ENCODE results near the gene MMS19.

Gene MMS19

DNA sequence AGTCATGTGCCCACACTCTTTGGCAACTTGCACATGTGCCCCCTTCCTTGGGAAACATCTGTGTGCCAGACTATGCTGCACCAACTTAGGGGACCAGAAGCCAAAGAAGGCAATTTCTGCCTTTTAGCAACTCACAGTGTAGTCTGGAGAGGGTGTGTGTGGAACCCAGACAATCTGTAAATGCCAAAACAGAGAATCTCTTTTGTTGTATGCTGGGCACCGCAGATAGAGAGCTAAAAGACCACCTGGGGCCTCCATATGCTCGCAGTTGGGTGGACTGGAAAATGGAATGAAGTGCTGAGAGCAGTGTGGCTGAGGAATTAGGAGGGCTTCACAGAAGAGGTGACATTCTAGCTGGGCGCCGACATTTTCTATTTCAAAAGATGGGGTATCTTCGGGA is 26.9 kb upstream of the MMS19 start:
- TF ChIP-seq, protein P1, sequence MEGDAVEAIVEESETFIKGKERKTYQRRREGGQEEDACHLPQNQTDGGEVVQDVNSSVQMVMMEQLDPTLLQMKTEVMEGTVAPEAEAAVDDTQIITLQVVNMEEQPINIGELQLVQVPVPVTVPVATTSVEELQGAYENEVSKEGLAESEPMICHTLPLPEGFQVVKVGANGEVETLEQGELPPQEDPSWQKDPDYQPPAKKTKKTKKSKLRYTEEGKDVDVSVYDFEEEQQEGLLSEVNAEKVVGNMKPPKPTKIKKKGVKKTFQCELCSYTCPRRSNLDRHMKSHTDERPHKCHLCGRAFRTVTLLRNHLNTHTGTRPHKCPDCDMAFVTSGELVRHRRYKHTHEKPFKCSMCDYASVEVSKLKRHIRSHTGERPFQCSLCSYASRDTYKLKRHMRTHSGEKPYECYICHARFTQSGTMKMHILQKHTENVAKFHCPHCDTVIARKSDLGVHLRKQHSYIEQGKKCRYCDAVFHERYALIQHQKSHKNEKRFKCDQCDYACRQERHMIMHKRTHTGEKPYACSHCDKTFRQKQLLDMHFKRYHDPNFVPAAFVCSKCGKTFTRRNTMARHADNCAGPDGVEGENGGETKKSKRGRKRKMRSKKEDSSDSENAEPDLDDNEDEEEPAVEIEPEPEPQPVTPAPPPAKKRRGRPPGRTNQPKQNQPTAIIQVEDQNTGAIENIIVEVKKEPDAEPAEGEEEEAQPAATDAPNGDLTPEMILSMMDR (IDR thresholded peaks at IDR 0.05; ENCODE audit: low read depth, low read length), result no peak
- H3K4me3 ChIP-seq (ENCODE audit: low read depth, low read length), result no peak overlapping the region

DNA sequence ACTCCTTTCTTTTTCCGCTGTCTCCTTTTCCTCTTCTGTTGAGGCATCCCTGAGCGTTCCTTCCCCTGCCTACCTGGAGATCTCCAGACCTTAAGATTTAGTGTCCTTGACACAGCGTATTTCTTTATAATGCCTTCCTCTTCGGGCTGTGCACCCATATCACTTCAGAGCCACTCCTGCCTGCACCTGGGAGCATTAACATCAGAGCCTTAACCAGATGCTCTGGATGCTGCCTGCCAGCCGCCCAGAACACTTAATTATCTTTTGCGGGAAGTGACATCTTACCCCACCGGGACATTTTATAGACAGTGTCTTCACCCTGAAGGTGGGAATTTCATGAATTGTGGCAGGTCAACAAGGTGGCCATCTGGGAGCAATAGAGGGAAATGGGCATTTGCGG is 24.7 kb upstream of the MMS19 start:
- no peak overlapping the region for H3K4me3 ChIP-seq (ENCODE audit: low read depth, low read length)
- TF ChIP-seq, protein P1 (IDR thresholded peaks at IDR 0.05; ENCODE audit: low read depth, low read length), result no peak

DNA sequence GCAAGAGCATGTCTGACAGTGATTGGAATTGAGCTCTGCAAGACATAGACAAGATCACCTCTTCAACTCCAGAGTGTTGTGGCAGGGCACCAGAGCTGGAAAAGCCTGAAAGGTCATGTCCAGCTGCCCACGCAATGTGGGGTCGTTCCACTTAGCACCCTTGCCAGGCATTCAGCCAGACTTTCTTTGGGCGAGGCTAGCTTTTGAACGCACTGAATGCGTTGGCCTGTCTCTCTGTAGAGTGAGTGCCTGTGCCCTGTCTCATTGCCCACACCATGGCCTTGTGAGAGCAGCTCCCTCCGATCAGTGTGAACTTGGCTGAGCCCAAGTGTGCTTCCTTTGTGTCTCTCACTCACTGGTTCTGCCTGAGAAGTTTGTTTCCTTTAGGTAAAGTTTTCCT is 23.8 kb upstream of the MMS19 start:
- no peak overlapping the region for H3K4me3 ChIP-seq (ENCODE audit: low read depth, low read length)
- TF ChIP-seq, protein P1 (IDR thresholded peaks at IDR 0.05; ENCODE audit: low read depth, low read length), result no peak

DNA sequence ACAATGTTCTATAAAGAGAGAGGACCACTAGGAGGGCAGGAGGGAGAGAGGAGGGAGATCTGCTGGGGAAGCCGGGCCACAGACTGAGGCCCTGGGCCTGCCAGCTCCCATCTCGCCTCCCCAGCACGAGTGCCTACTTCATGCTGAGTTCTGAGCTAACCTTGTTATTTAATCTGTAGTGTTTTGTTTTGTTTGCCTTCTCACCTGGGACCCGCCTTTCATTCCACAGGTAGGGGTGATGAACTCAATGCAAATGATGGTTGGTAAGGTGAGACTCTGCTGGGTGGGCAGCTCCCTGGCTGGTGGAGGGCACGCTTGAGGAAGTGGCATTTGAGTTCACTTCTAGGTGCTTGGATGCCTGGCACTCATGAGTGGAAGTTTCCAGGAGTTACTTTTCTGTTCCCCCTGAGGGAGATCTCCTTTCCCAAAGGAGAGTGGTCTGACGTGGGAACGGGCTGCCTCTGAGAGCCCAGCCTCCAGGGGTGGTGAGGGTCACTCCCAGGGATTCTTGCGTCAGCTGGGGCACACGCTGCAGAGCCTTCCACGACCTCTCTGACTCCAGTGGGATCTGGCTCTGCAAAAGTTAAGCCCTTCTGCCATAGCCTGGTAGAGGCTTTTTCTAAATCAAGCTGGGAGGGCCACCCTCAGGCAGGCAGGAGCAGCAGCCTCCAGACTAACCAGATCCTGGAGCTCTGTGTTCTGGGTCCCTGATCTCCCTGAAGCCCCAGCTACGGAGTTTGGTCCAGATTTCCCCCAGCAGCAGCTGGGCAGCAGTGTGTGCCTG is 22.9 kb upstream of the MMS19 start:
- TF ChIP-seq, protein P1 (IDR thresholded peaks at IDR 0.05; ENCODE audit: low read depth, low read length), result no peak
- no peak overlapping the region for H3K4me3 ChIP-seq (ENCODE audit: low read depth, low read length)

DNA sequence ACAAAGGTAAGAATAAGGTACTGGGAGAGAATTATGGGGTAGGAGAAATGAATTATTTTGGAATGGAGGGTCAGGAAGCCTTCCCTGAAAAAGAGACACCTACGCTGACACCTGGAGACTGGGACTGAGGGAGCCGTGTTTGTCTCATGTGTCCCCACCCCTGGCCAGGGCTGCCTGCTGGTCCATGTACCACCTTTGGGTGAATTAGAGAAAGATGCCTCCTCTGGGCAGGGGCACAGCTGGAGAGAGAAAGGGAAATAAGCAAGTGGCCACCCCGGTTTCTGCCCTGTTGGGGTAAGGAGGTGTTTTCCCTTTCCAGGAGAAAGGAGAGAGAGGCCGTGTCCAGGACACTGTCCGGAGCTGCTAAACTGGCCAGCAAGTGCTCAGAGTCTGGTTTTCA is 22.3 kb upstream of the MMS19 start:
- TF ChIP-seq, protein P1 (IDR thresholded peaks at IDR 0.05; ENCODE audit: low read depth, low read length), result no peak
- H3K4me3 ChIP-seq (ENCODE audit: low read depth, low read length), result no peak overlapping the region

DNA sequence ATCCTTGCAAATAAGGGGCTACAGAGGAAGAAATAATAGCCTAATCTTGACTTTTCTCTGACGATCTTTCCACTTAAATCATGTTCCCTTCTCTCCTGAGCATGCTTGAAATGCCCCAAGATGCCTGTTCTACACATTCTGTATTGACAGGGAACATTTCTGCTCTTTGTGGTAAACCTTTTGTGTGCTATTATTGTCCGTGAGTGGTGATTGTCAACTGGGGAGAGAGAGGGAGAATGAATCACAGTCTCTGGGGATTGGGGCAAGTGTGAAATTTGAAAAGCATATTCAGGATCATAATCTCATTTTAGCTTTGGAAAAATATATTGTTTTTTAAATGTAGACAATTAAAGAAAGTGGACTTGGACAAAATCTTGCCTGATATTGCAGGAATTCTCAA is 21.1 kb upstream of the MMS19 start:
- TF ChIP-seq, protein P1 (IDR thresholded peaks at IDR 0.05; ENCODE audit: low read depth, low read length), result no peak
- no peak overlapping the region for H3K4me3 ChIP-seq (ENCODE audit: low read depth, low read length)

DNA sequence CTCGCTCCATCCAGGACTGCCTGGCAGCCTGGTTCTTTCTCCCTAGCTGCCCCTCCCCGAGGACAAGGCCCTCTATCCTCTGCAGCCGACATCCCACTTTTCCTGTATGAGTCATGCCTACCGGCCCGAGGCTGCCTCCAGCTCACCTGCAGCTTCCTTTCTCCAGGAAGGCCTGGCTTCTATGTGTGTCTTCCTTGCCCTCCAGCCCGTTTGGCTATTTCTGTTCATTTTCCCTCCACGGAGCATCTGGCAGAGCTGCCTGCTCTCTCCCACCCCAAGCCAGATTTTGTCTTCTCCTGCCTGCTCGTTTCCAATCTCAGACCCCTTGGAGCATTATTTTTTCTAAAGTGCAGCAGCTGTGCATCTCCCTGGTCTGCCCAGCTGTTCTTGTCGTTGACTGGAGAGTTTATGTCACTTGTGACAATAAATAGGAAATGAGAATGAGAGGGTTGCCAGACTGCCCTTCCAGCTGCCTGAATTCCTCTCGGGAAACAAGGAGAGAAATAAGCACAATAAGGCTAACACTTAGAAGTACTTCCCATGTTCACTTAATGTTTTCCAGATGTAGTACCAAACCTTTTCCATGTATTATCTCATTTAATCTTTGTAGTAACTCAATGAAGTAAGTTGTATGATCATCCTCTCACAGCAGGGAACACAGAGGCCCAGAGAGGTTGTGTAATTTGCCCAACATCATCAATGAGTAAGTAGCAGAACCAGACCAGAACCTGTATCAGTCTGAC is 20.2 kb upstream of the MMS19 start:
- no peak overlapping the region for H3K4me3 ChIP-seq (ENCODE audit: low read depth, low read length)
- TF ChIP-seq, protein P1 (IDR thresholded peaks at IDR 0.05; ENCODE audit: low read depth, low read length), result no peak

All from WI38 (cell line).